ENCODE data around the gene STXBP6. TPM values are rescaled to one million over a fixed set of nuclear protein-coding genes. Genes with fewer than 3 reads are reported as not detected.

STXBP6 gene
- total RNA-seq, 2 experiments from 2014 or later, result not detected

- Histone ChIP-seq H3K4me3 (ENCODE audit: low read length) (no peak overlapping the region), H3K27me3 (ENCODE audit: control insufficient read depth in 1 of 2, insufficient read depth in 2 of 2, low read length in 2 of 2) (peaks cover 3 to 7% of the 10 kb centered on the region in 2 experiments), H3K27ac (ENCODE audit: low read depth in 1 of 2, low read length in 2 of 2) (no peak overlapping the region), H3K4me1 (ENCODE audit: insufficient read depth, low read length) (no peaks in the 10 kb centered on the region), H3K9me3 (ENCODE audit: control insufficient read depth in 1 of 2, insufficient read depth in 1 of 2, low read length in 2 of 2) (no peaks in the 10 kb centered on the region), H3K36me3 (ENCODE audit: insufficient read depth, low read length) (no peaks in the 10 kb centered on the region)
- Mint-ChIP-seq H3K4me1 (ENCODE audit: low read depth) (no peaks in the 10 kb centered on the region), H3K36me3 (ENCODE audit: low read depth) (no peaks in the 10 kb centered on the region), H3K27me3 (peaks cover 49% of the 10 kb centered on the region), H3K4me3 (no peak overlapping the region), H3K9me3 (no peaks in the 10 kb centered on the region), H3K27ac (no peak overlapping the region)
- CTCF ChIA-PET, result no interaction called here
- intact Hi-C loops (cut with DNase I, micrococcal nuclease), result no loop called here
- TF ChIP-seq CTCF (IDR thresholded peaks at IDR 0.05), result no peak
- DNase-seq (no peak), ATAC-seq (ENCODE audit: poor library complexity) (no peak)
- POLR2A ChIA-PET, result no interaction called here
Measured at GRCh38 chr14:25086081-25086480, 36.1 kb upstream of the STXBP6 start.

- Mint-ChIP-seq H3K36me3 (ENCODE audit: low read depth) (no peaks in the 10 kb centered on the region), H3K4me3 (no peak overlapping the region), H3K27me3 (peaks cover 27% of the 10 kb centered on the region), H3K4me1 (ENCODE audit: low read depth) (no peaks in the 10 kb centered on the region), H3K27ac (no peak overlapping the region), H3K9me3 (no peaks in the 10 kb centered on the region)
- Histone ChIP-seq H3K36me3 (ENCODE audit: insufficient read depth, low read length) (no peaks in the 10 kb centered on the region), H3K9me3 (ENCODE audit: control insufficient read depth in 1 of 2, insufficient read depth in 1 of 2, low read length in 2 of 2) (no peaks in the 10 kb centered on the region), H3K27ac (ENCODE audit: low read depth in 1 of 2, low read length in 2 of 2) (no peak overlapping the region), H3K4me3 (ENCODE audit: low read length) (no peak overlapping the region), H3K4me1 (ENCODE audit: insufficient read depth, low read length) (no peaks in the 10 kb centered on the region), H3K27me3 (ENCODE audit: control insufficient read depth in 1 of 2, insufficient read depth in 2 of 2, low read length in 2 of 2) (peaks cover 0 to 2% of the 10 kb centered on the region in 2 experiments)
- DNase-seq (no peak), ATAC-seq (ENCODE audit: poor library complexity) (no peak)
- ChIA-PET CTCF (no interaction called here), POLR2A (no interaction called here)
- intact Hi-C loops (cut with DNase I, micrococcal nuclease), result no loop called here
- no peak for TF ChIP-seq CTCF (IDR thresholded peaks at IDR 0.05)
Measured at GRCh38 chr14:25080682-25081081, 30.7 kb upstream of the STXBP6 start.

- Mint-ChIP-seq H3K27ac (no peak overlapping the region), H3K36me3 (ENCODE audit: low read depth) (no peaks in the 10 kb centered on the region), H3K9me3 (no peaks in the 10 kb centered on the region), H3K27me3 (peaks cover 27% of the 10 kb centered on the region), H3K4me1 (ENCODE audit: low read depth) (no peaks in the 10 kb centered on the region), H3K4me3 (no peak overlapping the region)
- Histone ChIP-seq H3K27ac (ENCODE audit: low read depth in 1 of 2, low read length in 2 of 2) (no peak overlapping the region), H3K27me3 (ENCODE audit: control insufficient read depth in 1 of 2, insufficient read depth in 2 of 2, low read length in 2 of 2) (peaks cover 0 to 2% of the 10 kb centered on the region in 2 experiments), H3K36me3 (ENCODE audit: insufficient read depth, low read length) (no peaks in the 10 kb centered on the region), H3K4me1 (ENCODE audit: insufficient read depth, low read length) (no peaks in the 10 kb centered on the region), H3K9me3 (ENCODE audit: control insufficient read depth in 1 of 2, insufficient read depth in 1 of 2, low read length in 2 of 2) (no peaks in the 10 kb centered on the region), H3K4me3 (ENCODE audit: low read length) (no peak overlapping the region)
- TF ChIP-seq CTCF (IDR thresholded peaks at IDR 0.05), result no peak
- POLR2A ChIA-PET, result no interaction called here
- CTCF ChIA-PET, result no interaction called here
- intact Hi-C loops (cut with DNase I, micrococcal nuclease), result no loop called here
- ATAC-seq (ENCODE audit: poor library complexity) (no peak), DNase-seq (no peak)
Measured at GRCh38 chr14:25079311-25079710, 29.4 kb upstream of the STXBP6 start.

Data from CD4-positive, alpha-beta T cell (primary cell).